CD1c-positive myeloid dendritic cell (primary cell): ENCODE results near the gene PRODH2.
"Not testable (repeated sequence)": the region's sequence is repeated elsewhere in the genome, so short reads cannot be mapped to it uniquely, and the experiment has no call there.

Experiments used
- DNase-seq: peaks from one replicate; pipeline ENCODE4 v3.0.0-alpha.2; 2016; ENCODE audit errors: extremely low spot score

PRODH2 gene

GRCh38 chr19:35781650-35782049 is 31.0 kb downstream of the PRODH2 start:
- DNase-seq, result no peak

- no peak for DNase-seq
These were observed 31.9 kb downstream of the PRODH2 start for GRCh38 chr19:35780717-35781116.

DNA sequence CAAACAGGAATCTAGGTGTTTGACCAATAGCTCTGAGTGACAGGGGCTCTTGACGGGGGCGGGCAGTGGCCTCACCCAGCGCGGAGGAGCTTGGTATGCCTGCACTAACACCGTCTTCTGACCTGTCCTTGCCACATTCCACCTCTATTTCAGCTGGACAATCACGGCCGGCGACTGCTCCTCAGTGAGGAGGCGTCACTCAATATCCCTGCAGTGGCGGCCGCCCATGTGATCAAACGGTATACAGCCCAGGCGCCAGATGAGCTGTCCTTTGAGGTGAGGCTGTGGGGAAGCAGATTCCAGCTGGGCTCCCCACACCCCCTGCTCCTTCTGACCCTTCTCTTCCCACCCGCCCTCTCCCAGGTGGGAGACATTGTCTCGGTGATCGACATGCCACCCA is 32.6 kb downstream of the PRODH2 start:
- no peak for DNase-seq

- no peak for DNase-seq
These were observed 33.6 kb downstream of the PRODH2 start for GRCh38 chr19:35779033-35779432.

DNA sequence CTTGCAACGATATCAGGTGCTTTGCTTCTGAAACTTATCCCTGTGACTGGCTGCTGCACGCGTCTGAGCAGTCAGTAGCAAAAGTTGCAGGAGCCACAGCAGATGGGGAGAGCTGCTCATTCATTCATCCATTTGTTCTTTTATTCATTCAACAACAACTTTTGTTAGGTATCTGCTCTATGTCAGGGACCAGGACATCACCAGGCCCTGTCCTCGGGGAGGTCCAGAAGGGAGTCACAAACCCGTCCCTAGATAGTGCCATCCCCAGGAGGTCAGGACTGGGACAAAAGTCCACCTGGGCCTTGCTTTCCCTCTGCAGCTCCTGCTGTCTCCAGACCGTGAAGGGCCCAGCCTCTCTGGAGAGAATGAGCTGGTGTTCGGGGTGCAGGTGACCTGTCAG is 34.7 kb downstream of the PRODH2 start:
- DNase-seq, result no peak

DNA sequence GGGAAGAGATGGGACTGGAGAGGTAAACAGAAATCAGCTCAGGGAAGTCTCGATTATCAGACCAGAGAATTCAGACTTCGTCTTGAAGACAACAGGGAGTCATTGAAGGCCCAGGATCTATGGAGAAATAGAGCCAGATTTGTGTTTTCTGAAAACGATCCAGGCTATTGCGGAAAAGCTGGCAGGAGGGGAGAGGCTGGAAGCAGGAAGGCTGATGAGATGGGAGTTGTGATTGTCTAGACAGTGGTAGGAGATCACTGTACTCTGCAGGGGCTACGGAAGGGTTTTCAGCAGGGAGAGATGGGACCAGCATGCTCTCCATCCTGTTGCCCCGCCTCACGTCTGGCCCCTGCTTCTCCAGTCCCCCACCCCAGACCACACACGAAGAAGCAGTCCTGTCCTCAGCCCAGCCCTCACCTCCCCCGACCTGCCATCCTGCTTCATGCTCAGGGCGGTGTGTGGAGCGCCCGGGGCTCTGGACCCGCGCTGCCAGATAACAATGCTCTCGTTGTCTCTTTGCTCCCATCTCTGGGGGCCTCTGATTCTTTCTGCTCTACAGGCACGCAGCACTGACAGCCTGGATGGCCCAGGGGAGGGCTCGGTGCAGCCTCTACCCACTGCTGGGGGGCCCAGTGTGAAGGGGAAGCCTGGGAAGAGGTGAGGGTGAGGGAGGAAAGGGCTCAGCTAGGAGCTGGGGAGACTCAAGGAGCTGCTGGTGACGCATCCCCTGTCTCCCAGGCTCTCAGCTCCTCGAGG is 35.4 kb downstream of the PRODH2 start:
- DNase-seq, result no peak

- no peak for DNase-seq
These were observed 36.4 kb downstream of the PRODH2 start for GRCh38 chr19:35776102-35776788.

GRCh38 chr19:35775298-35776101 is 37.1 kb downstream of the PRODH2 start, which contains the start of gene ARHGAP33:
Gene ARHGAP33 (plus strand): TSS chr19:35775564. CDS start chr19:35775659, 95 bp downstream.
- peak; percentile 100 for DNase-seq

- DNase-seq, result no peak
These were observed 37.7 kb downstream of the PRODH2 start for GRCh38 chr19:35775046-35775297.

- no peak for DNase-seq
These were observed 38.2 kb downstream of the PRODH2 start for GRCh38 chr19:35774274-35775045.

DNA sequence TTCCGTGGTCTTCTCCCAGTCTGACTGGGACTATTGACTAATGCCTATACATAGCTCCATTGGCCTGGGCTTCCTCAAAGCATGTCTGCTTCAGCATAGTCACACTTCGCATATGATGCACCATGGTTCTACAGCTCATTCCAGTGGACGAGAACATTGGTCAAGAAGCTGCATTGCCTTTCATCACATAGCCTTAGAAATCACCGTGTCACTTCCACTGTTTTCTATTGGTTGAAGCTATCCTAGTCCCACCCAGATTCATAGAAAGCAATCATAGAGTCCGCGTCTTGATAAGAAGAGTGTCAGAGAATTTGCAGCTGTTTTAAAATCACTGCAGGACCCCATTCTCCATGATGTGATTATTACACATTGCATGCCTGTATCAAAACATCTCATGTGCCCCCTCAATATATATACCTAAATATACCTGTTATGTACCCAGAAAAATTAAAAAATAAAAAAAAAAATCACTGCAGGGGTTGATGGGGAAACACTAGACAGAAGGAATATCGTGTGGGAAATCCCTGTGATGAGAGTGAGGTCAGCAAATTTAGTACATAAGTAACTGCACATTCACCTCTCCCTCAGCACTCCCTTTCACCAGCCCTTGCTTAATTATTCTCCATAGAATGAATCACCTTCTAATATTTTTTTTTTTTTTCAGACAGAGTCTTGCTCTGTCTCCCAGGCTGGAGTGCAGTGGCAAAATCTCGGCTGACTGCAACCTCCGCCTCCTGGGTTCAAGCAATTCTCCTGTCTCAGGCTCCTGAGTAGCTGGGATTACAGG is 39.4 kb downstream of the PRODH2 start:
- no peak for DNase-seq

GRCh38 chr19:35772362-35772761 is 40.3 kb downstream of the PRODH2 start:
- DNase-seq, result not testable (repeated sequence)

- no peak for DNase-seq
These were observed 44.6 kb downstream of the PRODH2 start for GRCh38 chr19:35768082-35768421.

DNA sequence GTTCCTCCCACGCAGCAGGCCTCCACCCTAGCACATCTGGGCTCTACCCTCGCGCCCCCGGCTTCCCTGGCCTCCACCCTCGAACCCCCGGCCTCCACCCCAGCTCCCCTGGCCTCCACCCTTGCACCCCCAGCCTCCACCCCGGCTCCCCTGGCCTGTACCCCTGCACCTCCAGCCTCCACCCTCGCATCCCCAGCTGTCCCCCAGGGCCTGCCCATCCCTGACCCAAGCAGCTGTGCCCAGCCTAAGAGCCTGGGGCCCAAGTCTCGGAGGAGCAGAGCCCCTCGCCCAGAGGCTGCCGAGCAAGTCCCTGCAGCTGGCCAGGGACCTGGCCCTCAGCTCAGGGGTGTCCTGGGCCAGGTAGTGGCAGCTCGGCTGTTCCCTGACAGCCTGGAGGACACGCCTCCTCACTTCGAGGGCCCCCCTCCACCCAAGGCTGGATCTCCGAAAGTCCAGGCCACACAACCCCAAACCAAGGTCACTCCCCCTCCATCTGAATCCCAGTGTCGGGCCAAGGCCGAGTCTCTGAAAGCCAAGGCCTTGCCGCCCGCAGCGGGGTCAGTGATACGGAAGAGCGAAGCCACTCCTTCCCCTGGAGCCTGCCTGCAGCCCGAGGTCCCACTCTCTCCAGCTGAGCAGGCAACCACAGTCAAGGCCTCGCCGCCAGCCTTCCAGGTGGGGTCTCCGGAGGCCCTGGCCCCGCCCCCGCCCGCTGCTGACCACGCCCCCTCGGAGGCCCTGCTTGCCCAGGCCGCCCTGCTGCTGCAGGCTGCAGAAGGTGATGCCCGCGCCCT is 45.2 kb downstream of the PRODH2 start:
- no peak for DNase-seq

DNA sequence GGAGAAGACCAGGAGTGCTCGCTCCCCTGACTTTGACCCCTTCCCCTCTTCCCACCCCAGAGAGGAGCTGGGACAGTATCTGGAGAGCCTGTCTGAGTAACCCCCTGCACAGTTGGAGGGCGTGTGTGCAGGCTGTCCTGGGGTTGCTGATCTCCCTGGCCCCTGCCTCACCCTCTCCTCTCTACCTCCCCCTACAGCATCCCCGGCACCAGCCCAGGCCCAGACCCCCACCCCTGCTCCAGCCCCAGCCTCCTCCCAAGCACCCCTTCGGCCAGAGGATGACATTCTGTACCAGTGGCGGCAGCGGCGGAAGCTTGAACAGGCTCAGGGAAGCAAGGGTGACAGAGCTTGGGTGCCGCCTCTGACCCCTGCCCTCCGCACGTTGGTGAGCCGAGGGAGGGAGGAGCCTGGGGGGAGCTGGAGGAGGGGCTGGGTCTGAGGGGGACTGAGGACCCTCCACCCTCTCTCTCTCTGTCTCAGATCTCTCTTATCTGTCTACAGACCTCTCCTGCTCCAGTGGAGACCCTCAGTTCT is 46.0 kb downstream of the PRODH2 start:
- no peak for DNase-seq

- DNase-seq, result no peak
These were observed 48.0 kb downstream of the PRODH2 start for GRCh38 chr19:35764432-35765315.

DNA sequence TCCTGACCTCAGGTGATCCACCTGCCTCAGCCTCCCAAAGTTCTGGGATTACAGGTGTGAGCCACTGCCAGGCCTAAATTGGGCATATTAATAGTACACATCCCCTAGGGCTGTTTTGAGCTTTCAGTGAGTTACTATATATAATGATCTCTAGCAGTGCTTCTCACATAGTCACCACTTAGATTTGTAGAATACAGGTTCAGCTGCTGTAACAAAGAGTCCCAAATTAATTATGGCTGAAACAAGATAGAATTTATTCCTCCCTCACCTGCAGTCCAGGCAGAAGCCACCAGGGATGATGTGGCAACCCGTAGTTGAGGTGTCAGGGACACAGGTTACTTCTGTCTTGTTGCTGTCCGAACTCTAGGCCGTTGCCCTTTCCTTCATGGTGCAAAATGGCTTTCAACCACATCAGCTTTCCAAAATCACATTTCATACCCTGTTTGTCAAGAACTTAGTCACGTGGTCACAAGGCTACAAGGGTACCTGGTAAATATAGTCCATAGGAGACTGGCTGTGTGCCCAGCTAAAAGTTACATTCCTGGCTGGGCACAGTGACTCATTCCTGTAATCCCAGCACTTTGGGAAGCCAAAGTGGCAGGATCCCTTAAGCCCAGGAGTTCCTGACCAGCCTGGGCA is 51.8 kb downstream of the PRODH2 start:
- DNase-seq, result no peak

DNA sequence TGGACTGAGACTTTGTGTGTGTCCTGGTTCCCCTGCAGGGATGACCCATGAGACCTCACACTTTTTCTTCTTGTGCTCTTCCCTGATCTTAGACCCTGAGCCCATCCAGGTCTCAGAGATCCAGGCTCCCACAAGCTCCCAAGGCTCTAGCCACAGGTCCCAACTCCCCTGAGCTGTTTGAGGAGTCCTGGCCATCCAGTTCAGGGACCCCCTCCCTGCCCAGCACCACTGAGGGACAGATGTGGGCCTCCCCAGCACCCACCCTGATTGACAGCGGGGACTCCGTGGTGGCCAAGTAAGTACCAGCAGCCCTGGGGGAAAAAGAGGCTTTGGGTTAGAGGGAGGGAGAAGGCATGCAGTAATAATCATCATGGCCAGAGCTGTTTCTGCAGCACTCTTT is 52.9 kb downstream of the PRODH2 start:
- no peak for DNase-seq
